Right lobe of liver (tissue), 6 donors: Measurements from ENCODE around the gene FGR. TPM values are rescaled to one million over a fixed set of nuclear protein-coding genes. Genes with fewer than 3 reads are reported as not detected.
A peak's percentile ranks its signal among the peaks of the same experiment; 100 is the strongest.

ENCODE experiments used
- ATAC-seq, 4 donors: fragments of 200-7000 bp; cut with Tn5 transposase; one replicate each; pipeline ENCODE4 v1.9.1; 2020; ENCODE audit warnings: mild to moderate bottlenecking in 4 of 4, moderate library complexity in 4 of 4
- DNase-seq, 3 donors: peaks; one replicate each; pipeline ENCODE4 v3.0.0-alpha.2; 2020
- H3K27ac ChIP-seq, 3 donors: fragments of 200-600 bp; one replicate each; pipeline ENCODE4 v1.8.0; 2022
- H3K27me3 ChIP-seq, 2 donors: fragments of 200-600 bp; one replicate each; pipeline ENCODE4 v1.8.0; 2022
- H3K36me3 ChIP-seq, 4 donors: fragments of 200-600 bp; sonication (generic) in 1 of 4; one replicate each; pipeline versions ENCODE4 v1.5.1 to v1.8.0; 2017 to 2022; ENCODE audit warnings: control low read depth in 1 of 4
- H3K4me1 ChIP-seq, 4 donors: fragments of 200-600 bp; sonication (generic) in 1 of 4; one replicate each; pipeline versions ENCODE4 v1.5.1 to v1.8.0; 2017 to 2022; ENCODE audit warnings: control low read depth in 1 of 4
- H3K4me3 ChIP-seq, 3 donors: fragments of 200-600 bp; one replicate each; pipeline ENCODE4 v1.8.0; 2022
- H3K9me3 ChIP-seq, 4 donors: fragments of 200-600 bp; sonication (generic) in 1 of 4; one replicate each; pipeline versions ENCODE4 v1.5.1 to v1.8.0; 2017 to 2022; ENCODE audit warnings: control low read depth in 1 of 4
- CTCF ChIP-seq, 4 donors: fragments of 200-600 bp in 3 of 4; fragments of 450-650 bp in 1 of 4; IDR thresholded peaks; one replicate each; pipeline versions ENCODE4 v1.5.1 to v1.8.0; 2016 to 2022; ENCODE audit warnings: antibody characterized with exemption in 4 of 4, mild to moderate bottlenecking in 2 of 4
- POLR2A ChIP-seq: fragments of 450-650 bp; IDR thresholded peaks from one replicate; pipeline ENCODE4 v1.6.1; 2017; ENCODE audit warnings: antibody characterized with exemption, mild to moderate bottlenecking
- WGBS: methylation state at CpG from one replicate; pipeline ENCODE4 v1.1.6; 2018; ENCODE audit warnings: low coverage, low lambda C conversion rate; ENCODE audit not compliant: insufficient coverage; ENCODE audit errors: missing lambda C conversion rate; 5-methylcytosine and 5-hydroxymethylcytosine counted together
- intact Hi-C, 2 donors: fragments of 100-400 bp; cut with DNase I; formaldehyde crosslinking; loops; one replicate each; pipeline versions ENCODE4 v1.11.2 to v1.14.1; 2022
- total RNA-seq, 6 experiments: library from RNA; depleted of rRNA in 2 of 6; stranded (reverse); fragments of >200 nt in 2 of 6; fragmentation: NEBNext Ultra II Directional in 3 of 6; extraction: Animal tissue kit (Norgen Biotek cat#: 25700) in 3 of 6; gene quantifications; one replicate each; pipeline versions ENCODE4 v1.1.0 to v1.2.4, GENCODE V29; 2016 to 2023
- donor health status: DM: no; HTN: yes; CAD: no.
- donor health status: DM: no; HTN: no; CAD: no.
- donor health status: DM: no; HTN: no; CAD: no.
- donor health status: DM: no; HTN: yes; CAD: no.
- donor health status: DM: no; HTN: yes; CAD: no.

The FGR gene
- total RNA-seq, 6 experiments from 2014 or later, result 2.5 to 10.0 (median 6.3) TPM

DNA sequence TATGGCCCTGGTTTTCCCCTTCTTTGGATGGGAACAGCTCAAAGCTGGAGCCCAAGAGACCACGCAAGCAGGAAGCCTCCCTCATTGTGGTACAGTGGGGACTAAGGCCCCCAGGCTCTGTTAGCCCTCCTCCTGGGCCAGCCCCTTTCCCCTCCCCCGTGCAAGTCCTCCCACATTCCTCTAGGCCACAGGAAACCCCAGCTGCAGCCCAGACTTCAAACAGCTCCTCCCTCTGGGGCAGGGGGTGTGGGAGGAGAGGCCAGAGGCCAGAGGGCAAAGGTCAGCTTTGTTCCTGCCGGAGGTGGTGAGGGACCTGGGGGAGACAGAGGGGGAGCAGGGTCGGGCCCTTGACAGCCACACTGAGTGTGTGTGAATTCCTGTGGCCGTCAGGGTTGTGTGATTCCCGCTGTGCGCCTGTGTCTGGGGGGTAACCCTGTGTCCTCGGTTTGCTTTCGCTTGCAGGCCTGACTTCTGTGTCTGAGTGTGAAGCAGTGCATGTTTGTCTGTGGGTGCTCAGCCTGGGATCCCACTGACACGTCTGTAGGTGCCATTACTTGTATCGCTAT, 27.7 kb downstream of the FGR start:
- no peak for ATAC-seq
- 33% methylated on average over 8 of the region's 11 CpGs for WGBS
- no peak for TF ChIP-seq POLR2A
- TF ChIP-seq CTCF (IDR thresholded peaks at IDR 0.05), result no peak
- H3K4me1 ChIP-seq, result peaks cover 0 to 4% (median 2%) of the 10 kb centered on the region in 4 donors
- no peaks in the 10 kb centered on the region for H3K36me3 ChIP-seq
- no peak overlapping the region for H3K27ac ChIP-seq
- intact Hi-C loops, result loop anchor here (5.0 kb wide), 3 partner anchors 55 to 305 kb away; no protein-coding TSS in a partner anchor
- H3K9me3 ChIP-seq, result no peaks in the 10 kb centered on the region
- H3K27me3 ChIP-seq, result no peaks in the 10 kb centered on the region
- no peak overlapping the region for H3K4me3 ChIP-seq
- DNase-seq, result no peak

- intact Hi-C loops, result loop anchor here (5.0 kb wide), 3 partner anchors 56 to 304 kb away; no protein-coding TSS in a partner anchor
- Histone ChIP-seq H3K27me3 (no peaks in the 10 kb centered on the region), H3K36me3 (no peaks in the 10 kb centered on the region), H3K9me3 (no peaks in the 10 kb centered on the region), H3K4me3 (no peak overlapping the region), H3K27ac (no peak overlapping the region), H3K4me1 (peaks cover 0 to 9% (median 5%) of the 10 kb centered on the region in 4 donors)
- DNase-seq, result no peak
- ATAC-seq, result no peak
- TF ChIP-seq POLR2A (no peak), CTCF (IDR thresholded peaks at IDR 0.05) (no peak)
- 33% methylated on average over 1 of the region's 3 CpGs for WGBS
Observed at GRCh38 chr1:27606708-27607238, 28.2 kb downstream of the FGR start.

DNA sequence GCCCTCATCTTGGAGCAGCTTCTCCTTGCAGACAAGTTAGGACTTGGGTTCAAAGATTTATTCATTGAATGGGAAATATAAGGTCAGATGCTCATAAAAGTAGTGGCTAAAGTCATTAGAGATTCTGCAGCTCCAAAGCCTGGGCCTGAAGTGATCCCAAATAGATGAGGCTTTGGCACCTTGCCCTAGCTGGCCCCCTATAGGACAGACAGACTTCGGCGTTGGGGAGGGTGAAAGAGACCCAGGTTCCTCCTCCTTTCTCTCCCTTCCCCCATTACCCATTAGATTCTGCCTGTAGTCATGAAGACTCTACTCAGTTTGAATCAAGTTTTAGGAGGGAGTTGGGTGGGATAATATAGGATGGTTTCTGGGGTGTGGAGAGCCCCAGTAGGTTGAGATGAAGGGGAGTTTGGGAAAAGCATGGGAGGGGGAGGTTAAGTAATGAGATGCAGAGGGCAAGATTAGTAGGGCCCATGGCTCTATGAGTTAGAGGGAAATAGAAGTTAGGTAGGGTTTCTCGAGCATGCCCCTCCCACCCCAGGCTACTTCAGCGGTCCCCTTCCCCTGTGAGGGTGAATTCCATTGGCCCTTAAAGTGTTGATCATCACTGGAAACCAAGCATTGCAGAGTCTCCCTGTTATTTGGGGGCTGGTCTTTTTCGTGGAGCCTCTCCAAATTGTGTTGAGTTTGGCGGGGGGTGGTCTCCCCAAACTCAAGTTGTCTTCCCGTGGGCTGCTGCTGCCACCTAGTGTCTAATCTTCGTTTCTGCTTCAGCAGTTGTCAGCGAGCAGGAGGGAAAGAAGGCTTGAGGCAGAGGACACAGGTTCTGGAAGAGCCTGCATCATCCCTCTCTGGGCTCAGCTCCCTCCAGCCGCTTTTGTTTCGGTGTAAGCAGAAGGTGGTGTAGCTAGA, 28.9 kb downstream of the FGR start:
- ATAC-seq (no peak), DNase-seq (no peak)
- 15% methylated on average over 9 of the region's 11 CpGs for WGBS
- TF ChIP-seq POLR2A, result no peak
- peak; percentile 84 to 87 (median 86) for TF ChIP-seq CTCF (IDR thresholded peaks at IDR 0.05)
- no peak overlapping the region for H3K27ac ChIP-seq
- no peaks in the 10 kb centered on the region for H3K9me3 ChIP-seq
- intact Hi-C loops, result loop anchor here (5.0 kb wide), 3 partner anchors 56 to 304 kb away; no protein-coding TSS in a partner anchor
- H3K27me3 ChIP-seq, result no peaks in the 10 kb centered on the region
- H3K4me1 ChIP-seq, result peaks cover 0 to 16% (median 8%) of the 10 kb centered on the region in 4 donors
- no peak overlapping the region for H3K4me3 ChIP-seq
- no peaks in the 10 kb centered on the region for H3K36me3 ChIP-seq

- 80% methylated on average over 1 of the region's 7 CpGs for WGBS
- H3K4me3 ChIP-seq, result no peak overlapping the region
- intact Hi-C loops, result loop anchor here (5.0 kb wide), 3 partner anchors 57 to 303 kb away; no protein-coding TSS in a partner anchor
- no peaks in the 10 kb centered on the region for H3K36me3 ChIP-seq
- no peak for TF ChIP-seq CTCF (IDR thresholded peaks at IDR 0.05)
- no peak for TF ChIP-seq POLR2A
- ATAC-seq (no peak), DNase-seq (no peak)
- no peaks in the 10 kb centered on the region for H3K27me3 ChIP-seq
- no peaks in the 10 kb centered on the region for H3K9me3 ChIP-seq
- H3K27ac ChIP-seq, result no peak overlapping the region
- peaks cover 0 to 20% (median 8%) of the 10 kb centered on the region in 4 donors for H3K4me1 ChIP-seq
Observed at GRCh38 chr1:27605300-27605766, 29.7 kb downstream of the FGR start.
